HG03060 (cell line): ENCODE results near the gene UBE2F.
"Not testable (repeated sequence)": the region's sequence is repeated elsewhere in the genome, so short reads cannot be mapped to it uniquely, and the experiment has no call there.

Source experiments
- ATAC-seq: cut with Tn5 transposase; IDR thresholded peaks from one replicate; pipeline ENCODE4 v1.9.1; 2021; ENCODE audit warnings: low read depth, moderate number of reproducible peaks; ENCODE audit not compliant: unreplicated experiment

The UBE2F gene

DNA sequence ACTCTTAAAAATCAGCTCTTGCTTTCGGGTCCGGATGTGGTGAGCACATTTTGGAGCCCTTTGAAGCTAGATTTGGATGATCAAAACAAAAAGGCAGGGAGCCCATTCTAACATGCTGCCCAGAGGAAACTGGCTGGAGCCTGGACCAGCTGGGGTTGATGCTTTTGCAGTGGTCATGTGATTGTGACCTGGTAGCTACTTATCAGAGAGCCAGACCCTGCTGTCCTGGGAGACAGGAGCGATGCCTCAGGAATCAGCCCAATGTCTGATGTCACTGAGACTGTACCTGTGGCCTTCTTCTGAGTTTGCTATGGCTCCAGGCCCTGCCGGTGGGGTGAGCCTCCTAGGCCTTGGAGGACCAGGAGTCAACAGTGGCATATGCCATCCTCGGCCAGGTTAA lies 75.3 kb downstream of the UBE2F start:
- ATAC-seq, result no peak

DNA sequence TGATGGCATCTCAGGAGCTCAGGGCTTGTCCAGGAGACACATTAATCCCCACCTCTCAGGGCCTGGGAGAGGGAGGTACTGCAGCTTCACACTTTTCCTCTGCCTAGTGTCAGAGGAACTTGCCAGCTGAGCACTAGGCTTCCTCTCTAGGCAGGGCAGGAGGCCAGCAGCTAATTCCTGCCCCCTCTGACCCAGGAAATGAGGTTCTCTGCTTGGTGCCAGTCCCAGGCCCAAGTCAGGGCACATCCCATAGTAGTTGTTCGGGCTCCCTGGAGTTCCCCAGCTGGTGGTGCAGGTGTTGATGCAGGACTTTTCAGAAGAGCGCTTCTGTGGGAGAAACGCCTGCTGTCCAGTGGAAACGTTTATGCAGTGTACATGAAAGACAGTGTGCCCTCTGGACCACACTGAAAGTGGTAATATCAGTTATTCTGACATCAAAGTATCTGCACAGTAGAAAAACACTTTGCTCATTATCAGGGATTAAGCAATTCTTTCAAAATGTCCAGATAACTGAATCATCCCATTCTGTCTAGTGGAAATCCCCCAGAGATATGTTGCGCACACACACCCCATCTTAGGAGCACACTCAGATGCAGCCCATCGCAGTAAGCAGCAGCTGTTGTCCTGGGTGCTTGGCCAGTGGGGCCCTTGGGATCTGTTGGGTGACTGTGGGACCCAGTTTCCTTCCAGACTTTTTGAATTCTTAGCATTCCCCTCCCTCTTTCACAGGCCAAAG lies 76.2 kb downstream of the UBE2F start:
- ATAC-seq, result no peak

DNA sequence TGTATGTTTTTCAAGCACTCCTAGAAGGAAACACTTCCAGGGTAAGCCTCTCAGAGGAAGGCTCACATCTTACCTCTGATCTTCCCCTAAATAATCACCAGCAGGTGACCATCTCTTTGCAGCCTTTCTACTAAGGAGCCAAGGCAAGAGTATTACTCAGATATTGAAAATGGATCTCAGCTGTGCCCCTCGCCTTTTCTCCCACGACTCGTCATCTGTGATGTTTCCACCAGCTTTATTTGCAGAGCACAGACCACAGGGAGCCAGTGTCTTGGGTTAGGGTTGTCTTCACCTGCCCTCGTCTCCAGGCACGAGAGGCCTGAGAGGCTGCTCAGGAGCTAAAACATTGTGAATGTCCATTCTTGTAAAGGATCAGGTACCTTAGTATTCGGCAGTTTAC lies 77.0 kb downstream of the UBE2F start:
- no peak for ATAC-seq

DNA sequence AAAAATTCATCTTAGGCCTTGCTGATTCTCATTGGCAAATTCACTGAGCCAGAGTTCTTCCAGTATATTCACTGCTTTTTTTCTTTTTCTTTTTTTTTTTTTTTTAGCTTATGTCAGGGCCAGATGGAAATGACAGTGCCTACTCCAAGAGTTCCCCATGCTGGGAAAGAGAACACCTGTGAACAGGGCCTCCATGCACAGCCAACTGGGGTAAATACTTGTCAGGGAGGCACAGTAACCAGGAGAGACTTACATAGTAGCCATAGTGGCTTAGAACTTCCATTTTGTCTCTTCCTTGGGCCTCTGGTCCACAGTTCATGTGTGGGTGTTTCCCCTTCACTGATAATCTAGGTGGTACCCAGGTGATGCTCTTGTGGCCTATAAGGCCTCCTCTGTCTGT lies 78.8 kb downstream of the UBE2F start:
- ATAC-seq, result no peak

DNA sequence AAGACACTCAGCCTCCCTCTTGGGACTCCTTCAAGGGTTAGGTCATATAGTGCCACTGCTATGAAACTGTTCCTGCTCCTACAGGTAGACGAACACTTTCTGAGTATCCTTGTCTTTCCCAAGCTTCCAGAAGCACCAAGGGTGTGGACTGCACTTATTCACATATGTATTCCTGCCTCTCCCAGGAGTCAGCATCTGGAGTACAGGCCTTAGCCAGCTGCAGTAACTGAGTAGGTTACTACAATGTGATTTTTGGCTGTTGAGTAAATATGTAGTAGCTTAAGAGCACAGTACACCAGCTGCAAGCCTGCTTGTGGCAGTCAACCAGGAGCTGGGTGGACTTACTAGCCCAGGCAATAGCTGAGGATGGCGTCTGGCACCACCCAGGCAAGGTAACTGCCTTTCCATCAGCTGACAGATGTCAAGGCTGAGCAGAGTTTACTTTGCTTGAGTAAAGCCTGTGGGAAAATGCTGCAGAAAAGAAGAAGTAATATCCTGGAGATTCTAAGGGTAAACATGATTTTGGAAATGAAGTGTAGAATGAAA lies 80.0 kb downstream of the UBE2F start:
- no peak for ATAC-seq

DNA sequence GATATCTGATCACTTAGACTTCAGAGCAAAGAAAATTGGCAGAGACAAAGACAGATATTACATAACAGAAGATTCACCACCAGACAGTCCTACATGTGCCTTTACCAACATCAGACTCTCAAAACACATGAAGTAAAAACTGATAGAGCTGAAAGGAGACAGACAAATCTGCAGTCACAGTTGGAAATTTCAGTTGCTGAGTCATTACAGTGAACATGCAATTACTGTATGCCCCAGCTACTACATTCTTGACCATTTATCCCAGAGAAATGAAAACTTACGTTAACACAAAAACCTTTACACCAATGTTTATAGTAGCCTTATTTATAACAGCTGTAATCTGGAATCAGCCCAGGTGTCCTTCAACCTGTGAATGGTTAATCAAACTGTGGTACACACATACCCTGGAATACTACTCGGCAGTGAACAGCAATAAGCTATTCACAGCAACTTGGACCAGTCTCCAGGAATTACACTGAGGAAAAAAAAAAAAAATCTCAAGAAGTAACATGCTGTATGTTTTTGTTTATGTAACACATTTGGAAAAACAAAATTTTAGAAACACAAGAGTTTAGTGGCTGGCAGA lies 86.5 kb downstream of the UBE2F start:
- ATAC-seq, result no peak

DNA sequence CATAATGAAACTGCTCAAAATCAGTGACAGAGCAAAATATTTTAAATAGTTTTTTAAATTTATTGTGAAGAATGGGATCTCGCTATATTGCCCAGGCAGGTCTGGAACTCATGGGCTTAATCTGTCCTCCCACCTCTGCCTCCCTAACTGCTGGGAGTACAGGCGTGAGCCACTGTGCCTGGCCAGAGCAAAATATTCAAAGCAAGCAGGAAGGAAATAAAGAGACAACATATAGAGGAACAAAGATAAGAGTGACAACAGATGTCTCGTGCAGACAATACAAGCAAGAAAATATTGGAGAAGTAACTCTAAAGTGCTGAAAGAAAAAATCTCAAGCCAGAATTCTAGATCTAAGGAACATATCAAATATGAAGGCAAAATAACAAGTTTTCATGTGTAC lies 89.0 kb downstream of the UBE2F start:
- no peak for ATAC-seq

DNA sequence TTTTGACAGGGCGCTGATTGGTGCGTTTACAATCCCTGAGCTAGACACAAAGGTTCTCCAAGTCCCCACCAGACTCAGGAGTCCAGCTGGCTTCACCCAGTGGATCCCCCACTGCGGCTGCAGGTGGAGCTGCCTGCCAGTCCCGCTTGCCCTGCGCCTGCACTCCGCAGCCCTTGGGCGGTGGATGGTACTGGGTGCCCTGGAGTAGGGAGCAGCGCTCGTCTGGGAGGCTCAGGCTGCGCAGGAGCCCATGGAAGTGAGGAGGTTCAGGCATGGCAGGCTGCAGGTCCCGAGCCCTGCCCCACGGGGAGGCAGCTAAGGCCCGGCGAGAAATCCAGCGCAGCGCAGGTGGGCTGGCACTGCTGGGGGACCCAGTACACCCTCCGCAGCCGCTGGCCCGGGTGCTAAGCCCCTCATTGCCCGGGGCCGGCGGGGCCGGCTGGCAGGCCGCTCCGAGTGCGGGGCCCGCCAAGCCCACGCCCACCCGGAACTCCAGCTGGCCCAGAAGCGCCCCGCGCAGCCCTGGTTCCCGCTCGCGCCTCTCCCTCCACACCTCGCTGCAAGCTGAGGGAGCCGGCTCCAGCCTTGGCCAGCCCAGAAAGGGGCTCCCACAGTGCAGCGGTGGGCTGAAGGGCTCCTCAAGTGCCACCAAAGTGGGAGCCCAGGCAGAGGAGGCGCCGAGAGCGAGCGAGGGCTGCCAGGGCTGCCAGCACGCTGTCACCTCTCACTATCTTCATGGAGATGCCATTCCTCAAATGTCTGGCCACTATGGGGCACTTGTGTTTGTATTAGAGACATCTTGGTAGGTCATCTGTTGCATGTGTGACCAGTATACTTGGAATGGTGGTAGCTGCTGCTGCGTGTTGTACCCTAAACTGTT lies 91.1 kb downstream of the UBE2F start:
- not testable (repeated sequence) for ATAC-seq

DNA sequence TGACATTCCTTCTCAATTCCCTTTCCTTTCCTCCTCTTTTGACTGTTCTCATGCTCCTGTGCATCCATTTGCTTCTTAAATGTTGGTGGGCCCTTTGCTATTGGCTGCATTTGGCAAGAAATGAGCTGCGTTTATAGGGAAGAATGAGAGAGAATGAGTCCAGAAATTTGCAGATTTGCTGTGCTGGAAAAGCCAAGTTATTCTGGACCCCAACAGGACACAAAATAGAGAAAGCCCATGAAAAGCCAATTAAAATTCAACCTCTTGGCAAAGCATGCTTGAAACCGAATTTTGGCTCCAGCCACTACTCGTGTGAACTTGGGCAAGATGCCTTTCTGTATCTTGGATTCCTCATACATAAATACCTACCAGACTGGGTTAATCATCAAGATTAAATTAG lies 92.7 kb downstream of the UBE2F start:
- ATAC-seq, result no peak

DNA sequence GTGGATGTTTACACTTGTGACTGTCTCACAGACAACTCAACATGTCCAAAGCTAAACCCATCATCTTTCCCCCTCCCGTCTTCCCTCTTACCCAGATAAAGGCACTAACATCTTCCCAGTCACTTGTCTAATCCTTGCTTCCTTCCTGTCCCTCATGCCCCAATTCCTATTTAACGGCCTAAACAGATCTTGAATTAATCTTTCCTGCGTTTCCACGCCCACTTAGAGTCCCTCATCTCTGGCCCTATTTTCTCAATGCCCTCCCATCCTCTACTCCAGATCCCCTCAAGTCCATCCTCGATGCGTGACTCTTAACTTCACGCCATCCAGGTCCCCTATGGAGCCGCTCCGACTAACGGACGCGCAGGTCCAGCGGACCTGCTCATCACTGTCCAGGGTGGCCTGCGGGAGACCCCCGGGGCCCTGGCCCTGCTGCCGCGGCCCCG lies 93.3 kb downstream of the UBE2F start:
- ATAC-seq, result no peak

DNA sequence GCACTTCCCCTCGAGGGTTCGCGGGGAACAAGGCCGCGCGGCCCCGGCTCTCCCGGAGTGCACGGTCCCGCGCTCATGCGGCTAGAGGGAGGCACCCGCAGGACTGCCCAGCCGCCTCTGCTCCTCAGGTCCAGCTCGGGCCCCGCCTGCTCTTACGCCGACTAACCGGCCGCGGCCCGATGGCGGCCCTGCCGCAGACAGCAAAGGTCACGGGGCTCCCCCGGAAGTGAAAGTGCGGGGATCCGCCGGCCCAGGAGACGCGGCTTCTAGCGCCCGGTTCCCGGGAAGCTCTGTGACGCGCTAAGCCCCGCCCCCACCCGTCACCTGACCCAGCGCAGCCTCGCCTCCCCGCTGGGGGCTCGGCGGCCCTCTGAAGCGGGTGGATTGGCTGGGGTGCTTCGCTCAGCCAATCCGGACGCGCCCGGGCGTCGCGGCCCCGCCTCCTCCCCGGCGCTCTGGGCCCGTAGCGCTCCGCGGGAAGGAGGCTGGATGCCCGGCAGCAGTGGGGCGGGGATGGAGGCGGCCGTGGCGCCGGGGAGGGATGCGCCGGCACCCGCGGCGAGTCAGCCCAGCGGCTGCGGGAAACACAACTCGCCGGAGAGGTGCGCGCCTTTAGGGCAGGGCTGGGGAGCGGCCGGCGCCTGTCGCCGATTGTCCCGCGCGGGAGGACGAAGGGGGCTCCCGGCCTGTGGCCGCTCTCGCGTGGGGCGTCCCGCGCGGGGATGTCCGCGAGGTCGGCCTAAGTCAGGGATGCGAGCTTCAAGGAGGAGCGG lies 93.9 kb downstream of the UBE2F start, which contains the start of gene SCLY:
TSS of gene SCLY (plus strand) at position 460 of the 773 bp plus-strand sequence. CDS start at position 514, 54 bp downstream.
- ATAC-seq, result peak; percentile 63

DNA sequence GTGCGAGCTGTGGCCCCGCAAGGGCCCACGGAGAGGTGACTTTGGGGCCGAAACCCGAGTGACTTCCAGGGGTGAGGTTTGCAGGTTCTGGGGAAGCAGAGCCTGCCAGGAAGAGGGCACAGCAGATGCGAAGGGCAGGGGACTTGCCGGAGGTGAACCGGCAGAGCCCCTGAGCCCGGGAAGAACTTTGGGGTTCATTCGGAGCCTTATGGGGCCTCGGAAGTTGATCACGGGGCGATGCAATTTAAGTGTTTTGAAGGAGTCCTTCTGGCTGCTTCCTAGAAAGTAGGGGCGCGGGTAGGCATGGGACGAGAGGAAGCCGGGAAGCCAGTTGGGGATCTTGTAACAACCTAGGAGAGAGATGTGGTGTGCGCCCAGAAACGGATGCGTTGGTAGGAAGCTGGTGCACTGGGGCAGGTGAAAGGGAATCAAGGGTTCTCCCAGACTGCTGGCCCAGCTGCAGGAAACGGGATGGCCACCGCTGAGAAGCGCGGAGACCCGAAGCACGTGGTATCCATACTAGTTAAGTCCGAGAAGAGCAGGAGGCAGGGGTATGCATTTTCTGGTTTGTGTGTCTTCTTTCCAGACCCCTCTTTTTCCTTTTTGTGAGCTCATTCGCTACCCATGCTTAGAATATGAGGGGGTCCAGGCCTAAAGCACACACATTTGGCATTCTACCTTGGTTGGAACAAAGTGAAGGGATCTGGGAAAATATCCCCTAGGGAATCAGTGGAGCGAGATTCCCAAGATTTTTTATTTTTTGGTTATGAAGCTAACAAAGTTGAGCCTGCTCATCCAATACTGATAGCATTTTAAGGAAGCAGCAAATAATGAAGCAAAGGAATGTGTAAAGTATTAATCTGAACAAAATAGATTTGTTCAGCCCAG lies 94.7 kb downstream of the UBE2F start:
- ATAC-seq, result no peak

DNA sequence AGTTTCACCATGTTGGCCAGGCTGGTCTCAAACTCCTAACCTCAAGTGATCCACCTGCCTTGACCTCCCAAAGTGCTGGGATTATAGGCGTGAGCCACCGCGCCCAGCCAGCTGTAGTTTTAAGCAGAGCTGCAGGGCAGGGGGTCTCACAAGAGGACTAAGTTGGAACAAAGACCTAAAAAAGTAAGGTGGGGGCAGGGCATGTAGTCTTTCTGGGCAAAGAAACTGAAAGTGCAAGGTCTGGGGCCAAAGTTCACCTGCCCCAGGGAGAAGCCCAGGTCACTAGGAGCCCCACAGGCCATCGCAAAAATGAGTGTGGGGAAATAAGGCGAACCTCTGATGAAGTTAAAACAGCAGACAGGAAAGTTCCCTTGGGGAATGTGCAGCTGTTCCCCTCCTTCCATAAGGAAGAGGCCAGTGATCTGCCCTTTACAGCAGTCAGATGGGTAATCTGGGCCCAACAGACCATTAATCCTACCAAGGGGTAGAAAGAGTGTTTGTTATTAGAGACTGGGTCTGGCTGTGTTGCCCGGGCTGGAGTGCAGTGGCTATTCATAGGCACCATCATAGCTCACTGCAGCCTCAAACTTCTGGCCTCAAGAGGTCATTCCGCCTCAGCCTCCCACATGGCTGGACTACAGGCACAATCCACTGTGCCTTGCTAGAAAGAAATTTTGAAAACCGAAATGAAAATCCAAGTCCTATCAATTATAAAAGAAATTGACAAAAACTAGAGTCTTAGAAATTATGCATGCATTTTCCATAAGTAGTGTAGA lies 96.8 kb downstream of the UBE2F start:
- no peak for ATAC-seq

DNA sequence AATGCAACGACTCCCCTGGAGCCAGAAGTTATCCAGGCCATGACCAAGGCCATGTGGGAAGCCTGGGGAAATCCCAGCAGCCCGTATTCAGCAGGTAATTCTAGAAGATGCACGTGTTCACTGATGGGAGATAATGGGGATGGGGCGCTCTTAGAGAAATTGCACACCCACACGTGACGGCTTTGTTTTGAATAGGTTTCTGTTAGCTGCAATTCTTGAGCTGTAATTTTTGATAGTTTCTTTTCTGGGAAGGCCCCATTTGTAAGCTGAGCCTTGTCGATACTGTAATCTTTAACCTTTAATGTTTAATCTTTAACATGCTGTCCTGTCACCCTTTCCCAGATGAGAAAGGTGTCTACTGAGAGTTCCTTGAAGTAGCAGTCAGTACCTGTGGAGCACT lies 97.6 kb downstream of the UBE2F start:
- ATAC-seq, result no peak

DNA sequence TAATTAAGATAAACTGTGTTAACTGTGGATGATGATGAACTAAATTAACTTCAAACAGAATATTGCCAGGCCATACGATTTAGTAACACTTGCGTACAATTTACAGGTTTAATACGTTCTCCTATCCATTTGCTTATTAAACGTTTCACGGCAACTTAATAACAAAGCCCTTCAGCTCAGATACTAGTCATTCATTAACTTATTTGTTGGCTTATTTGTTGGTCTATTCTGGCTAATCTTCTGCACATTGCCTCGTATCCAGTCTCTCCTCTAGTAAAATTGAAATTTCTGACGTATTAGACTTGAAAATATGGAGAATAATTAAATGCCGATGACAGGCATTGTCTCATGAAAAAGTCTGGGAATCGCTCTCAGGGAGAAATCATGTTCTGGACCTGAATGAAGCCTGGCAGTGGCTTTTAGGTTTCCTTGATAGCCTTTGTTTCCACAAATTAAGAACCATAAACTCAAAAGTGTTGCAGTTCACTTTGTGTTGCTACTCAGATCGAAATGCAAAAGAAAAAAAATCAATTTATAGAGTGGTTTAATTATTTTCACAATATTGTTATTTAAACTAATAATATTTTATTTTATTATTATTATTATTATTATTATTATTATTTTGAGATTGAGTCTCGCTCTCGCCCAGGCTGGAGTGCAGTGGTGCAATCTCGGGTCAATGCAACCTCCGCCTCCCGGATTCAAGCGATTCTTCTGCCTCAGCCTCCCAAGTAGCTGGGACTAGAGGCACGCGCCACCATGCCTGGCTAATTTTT lies 98.4 kb downstream of the UBE2F start:
- no peak for ATAC-seq

DNA sequence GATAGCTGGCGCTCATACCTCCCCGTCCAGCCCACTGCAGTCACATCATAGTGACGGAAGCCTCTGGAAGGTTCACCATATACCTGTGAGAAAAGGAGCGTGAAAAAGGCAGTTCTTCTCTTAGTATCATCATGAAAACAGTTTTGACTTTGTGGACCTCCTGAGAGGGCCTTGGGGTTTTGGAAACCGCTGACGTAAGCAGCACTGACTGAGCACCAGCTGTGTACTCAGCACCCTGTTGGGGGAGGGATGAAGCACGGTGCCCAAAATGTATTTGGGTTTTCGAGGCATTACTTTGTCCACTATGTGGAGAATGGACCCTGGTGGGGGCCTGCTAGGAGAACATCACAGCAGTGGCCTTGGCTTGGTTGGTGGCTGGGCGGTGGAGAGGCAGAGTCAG lies 99.4 kb downstream of the UBE2F start:
- no peak for ATAC-seq

DNA sequence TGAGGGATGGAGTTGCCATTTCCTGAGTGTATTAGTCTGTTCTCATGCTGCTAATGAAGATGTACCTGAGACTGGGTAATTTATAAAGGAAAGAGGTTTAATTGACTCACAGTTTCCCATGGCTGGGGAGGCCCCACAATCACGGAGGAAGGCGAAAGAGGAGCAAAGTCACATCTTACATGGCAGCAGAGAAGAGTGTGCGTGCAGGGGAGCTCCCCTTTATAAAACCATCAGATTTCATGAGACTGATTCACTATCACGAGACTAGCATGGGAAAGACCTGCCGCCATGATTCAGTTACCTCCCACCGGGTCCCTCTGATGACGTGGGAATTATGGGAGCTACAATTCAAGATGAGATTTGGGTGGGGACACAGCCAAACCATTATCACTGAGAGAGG lies 99.9 kb downstream of the UBE2F start:
- ATAC-seq, result not testable (repeated sequence)

DNA sequence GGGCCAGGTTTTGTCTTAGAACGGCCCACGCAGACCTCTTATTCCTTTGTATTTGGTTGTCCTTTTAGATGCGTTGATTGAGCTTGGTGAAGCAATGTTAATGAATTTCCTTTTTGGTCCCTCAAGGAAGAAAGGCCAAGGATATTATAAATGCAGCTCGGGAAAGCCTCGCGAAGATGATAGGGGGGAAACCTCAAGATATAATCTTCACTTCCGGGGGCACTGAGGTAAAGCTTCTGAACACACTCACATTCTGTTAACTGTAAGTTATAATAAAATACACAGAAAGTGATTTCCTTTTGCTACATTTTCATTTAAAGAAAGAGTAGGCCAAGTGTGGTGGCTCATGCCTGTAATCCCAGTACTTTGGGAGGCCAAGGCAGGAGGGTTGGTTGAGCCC lies 101.1 kb downstream of the UBE2F start:
- no peak for ATAC-seq
